Measurements from ENCODE around the gene DPEP3. TPM values are rescaled to one million over a fixed set of nuclear protein-coding genes. Genes with fewer than 3 reads are reported as not detected.
"Not testable (repeated sequence)": the region's sequence is repeated elsewhere in the genome, so short reads cannot be mapped to it uniquely, and the experiment has no call there.

DPEP3 gene
- total and polyA plus RNA-seq, 10 donors: 0.26 to 2.2 (median 0.93) TPM

DNA sequence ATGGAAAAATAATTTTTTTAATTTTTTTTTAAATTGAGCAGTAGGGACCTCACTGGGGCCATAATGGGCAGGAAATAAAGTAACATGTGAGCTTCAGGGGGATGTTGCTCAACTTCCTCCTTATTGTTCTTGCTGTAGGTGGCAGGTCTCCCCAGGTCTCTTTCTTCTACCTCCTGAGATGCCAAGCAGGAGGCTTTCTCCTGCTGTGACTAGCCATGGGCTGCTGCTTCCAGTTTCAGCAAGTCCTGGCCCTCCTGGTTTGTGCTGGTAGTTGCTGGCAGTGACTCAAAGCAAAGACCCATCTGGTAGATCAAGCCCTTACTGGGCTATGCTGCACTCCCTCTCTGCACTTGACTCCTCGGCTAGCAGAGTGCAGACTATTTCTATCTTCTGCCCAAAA lies 33.1 kb upstream of the DPEP3 start:
- Histone ChIP-seq H3K27me3 (replicated peaks in 1 of 7) (no peaks in the 10 kb centered on the region), H3K9me3 (no peaks in the 10 kb centered on the region), H3K27ac (peak overlapping the region in 7 of 8 donors; percentile 54 to 90 (median 80)), H3K4me3 (peak overlapping the region in 1 of 8 donors; percentile 52), H3K36me3 (no peaks in the 10 kb centered on the region), H3K4me1 (peaks cover 0 to 28% (median 9%) of the 10 kb centered on the region in 6 donors)
- intact Hi-C loops (cut with DNase I; ENCODE audit: low total_unique reads): no loop called here
- no peak for DNase-seq
- TF ChIP-seq, protein P1, sequence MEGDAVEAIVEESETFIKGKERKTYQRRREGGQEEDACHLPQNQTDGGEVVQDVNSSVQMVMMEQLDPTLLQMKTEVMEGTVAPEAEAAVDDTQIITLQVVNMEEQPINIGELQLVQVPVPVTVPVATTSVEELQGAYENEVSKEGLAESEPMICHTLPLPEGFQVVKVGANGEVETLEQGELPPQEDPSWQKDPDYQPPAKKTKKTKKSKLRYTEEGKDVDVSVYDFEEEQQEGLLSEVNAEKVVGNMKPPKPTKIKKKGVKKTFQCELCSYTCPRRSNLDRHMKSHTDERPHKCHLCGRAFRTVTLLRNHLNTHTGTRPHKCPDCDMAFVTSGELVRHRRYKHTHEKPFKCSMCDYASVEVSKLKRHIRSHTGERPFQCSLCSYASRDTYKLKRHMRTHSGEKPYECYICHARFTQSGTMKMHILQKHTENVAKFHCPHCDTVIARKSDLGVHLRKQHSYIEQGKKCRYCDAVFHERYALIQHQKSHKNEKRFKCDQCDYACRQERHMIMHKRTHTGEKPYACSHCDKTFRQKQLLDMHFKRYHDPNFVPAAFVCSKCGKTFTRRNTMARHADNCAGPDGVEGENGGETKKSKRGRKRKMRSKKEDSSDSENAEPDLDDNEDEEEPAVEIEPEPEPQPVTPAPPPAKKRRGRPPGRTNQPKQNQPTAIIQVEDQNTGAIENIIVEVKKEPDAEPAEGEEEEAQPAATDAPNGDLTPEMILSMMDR (IDR thresholded peaks at IDR 0.05 in 8 of 11, conservative IDR thresholded peaks at IDR 0.05 in 3 of 11): no peak
- TF ChIP-seq POLR2A (IDR thresholded peaks at IDR 0.05) (no peak), POLR2AphosphoS5 (IDR thresholded peaks at IDR 0.05) (no peak)
- 30 to 73% (median 42%) methylated on average over 1 of the region's 1 CpG for WGBS, 5 donors

DNA sequence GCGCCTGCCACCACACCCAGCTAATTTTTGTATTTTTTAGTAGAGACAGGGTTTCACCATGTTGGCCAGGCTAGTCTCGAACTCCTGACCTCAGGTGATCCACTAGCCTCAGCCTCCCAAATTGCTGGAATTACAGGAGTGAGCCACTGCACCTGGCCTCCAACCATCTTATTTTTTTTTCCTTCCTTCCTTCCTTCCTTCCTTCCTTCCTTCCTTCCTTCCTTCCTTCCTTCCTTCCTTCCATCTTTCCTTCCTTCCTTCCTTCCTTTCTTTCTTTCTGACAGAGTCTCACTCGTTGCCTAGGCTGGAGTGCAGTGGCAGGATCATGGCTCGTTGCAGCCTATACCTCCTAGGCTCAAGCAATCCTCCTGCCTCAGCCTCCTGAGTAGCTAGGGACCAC lies 29.6 kb upstream of the DPEP3 start:
- peaks cover 0 to 62% (median 30%) of the 10 kb centered on the region in 6 donors for H3K4me1 ChIP-seq
- whole genome bisulfite sequencing, 5 donors: 66 to 85% (median 78%) methylated on average over 4 of the region's 4 CpGs
- DNase-seq; intact Hi-C loops (cut with DNase I; ENCODE audit: low total_unique reads); H3K4me3 ChIP-seq; H3K27me3 ChIP-seq (replicated peaks in 1 of 7); H3K27ac ChIP-seq; H3K36me3 ChIP-seq; H3K9me3 ChIP-seq: not testable (repeated sequence)

DNA sequence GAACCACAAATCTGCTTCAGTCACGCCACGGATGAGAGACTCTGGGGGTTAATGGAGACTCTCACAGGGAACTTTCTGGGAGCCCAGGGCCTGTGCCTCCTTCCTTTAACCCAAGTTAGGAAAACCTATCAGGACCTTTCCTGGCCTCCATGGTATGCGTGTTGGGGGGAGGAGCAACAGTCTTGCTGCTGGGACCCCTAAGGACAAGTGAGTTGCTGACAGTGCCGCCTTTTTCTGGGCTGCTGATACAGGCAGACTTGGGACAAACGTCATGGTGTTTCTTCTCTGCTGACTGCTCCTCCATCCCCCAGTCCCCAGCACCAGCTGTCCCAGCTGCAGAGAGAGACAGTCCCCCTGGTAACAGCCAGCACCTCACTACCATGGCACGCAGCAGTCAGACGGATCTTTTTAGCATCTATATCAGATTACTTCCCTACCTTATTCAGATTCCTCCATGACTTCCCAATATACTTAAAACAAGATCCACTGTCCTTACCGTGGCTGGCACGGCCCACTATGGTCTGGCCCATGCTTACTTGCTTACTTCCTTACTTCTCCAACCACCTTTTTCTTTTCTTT lies 28.9 kb upstream of the DPEP3 start:
- H3K9me3 ChIP-seq: no peaks in the 10 kb centered on the region
- intact Hi-C loops (cut with DNase I; ENCODE audit: low total_unique reads): no loop called here
- no peak for TF ChIP-seq POLR2A (IDR thresholded peaks at IDR 0.05)
- TF ChIP-seq POLR2AphosphoS5 (IDR thresholded peaks at IDR 0.05): no peak
- TF ChIP-seq, protein P1 (IDR thresholded peaks at IDR 0.05 in 8 of 11, conservative IDR thresholded peaks at IDR 0.05 in 3 of 11): no peak
- H3K4me1 ChIP-seq: peaks cover 0 to 63% (median 36%) of the 10 kb centered on the region in 6 donors
- H3K27me3 ChIP-seq (replicated peaks in 1 of 7): no peaks in the 10 kb centered on the region
- H3K36me3 ChIP-seq: no peaks in the 10 kb centered on the region
- H3K27ac ChIP-seq: peak overlapping the region in 1 of 8 donors; percentile 96
- DNase-seq: no peak
- WGBS, 5 donors: 81 to 88% (median 84%) methylated on average over 9 of the region's 9 CpGs
- H3K4me3 ChIP-seq: no peak overlapping the region

DNA sequence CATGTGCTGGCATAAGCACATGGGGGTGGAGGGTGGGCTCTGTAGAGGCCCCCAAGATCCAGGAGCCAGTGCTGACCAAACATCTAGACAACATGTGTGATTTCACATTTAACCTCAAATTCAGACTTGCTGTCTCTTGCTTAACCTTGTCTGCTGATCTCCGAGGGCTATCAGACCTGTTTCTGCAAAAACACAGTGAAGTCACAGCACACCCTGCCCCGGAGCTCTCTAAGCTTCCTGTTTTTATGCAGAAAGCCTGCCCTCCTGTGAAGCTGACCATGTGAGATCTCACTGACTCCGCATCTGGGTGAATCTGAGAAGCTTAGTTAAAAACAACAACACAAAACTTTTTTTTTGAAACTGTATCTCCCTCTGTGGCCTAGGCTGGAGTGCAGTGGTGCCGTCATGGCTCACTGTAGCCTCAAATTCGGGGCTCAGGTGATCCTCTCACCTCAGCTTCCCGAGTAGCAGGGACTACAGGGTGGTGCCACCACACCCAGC lies 25.5 kb upstream of the DPEP3 start:
- Histone ChIP-seq H3K36me3 (no peaks in the 10 kb centered on the region), H3K4me3 (peak overlapping the region in 1 of 8 donors; percentile 57), H3K27me3 (replicated peaks in 1 of 7) (no peaks in the 10 kb centered on the region), H3K4me1 (peaks cover 4 to 66% (median 33%) of the 10 kb centered on the region in 6 donors), H3K27ac (peak overlapping the region; percentile 86 to 96 (median 92)), H3K9me3 (no peaks in the 10 kb centered on the region)
- intact Hi-C loops (cut with DNase I; ENCODE audit: low total_unique reads): no loop called here
- peak; percentile 91 for DNase-seq
- TF ChIP-seq, protein P1 (IDR thresholded peaks at IDR 0.05 in 8 of 11, conservative IDR thresholded peaks at IDR 0.05 in 3 of 11): no peak
- peak in 2 of 3 donors; percentile 33 to 86 for TF ChIP-seq POLR2AphosphoS5 (IDR thresholded peaks at IDR 0.05)
- TF ChIP-seq POLR2A (IDR thresholded peaks at IDR 0.05): no peak
- WGBS, 5 donors: 21 to 24% (median 22%) methylated on average over 6 of the region's 6 CpGs
